ENCODE data around the gene ANO2.

DNA sequence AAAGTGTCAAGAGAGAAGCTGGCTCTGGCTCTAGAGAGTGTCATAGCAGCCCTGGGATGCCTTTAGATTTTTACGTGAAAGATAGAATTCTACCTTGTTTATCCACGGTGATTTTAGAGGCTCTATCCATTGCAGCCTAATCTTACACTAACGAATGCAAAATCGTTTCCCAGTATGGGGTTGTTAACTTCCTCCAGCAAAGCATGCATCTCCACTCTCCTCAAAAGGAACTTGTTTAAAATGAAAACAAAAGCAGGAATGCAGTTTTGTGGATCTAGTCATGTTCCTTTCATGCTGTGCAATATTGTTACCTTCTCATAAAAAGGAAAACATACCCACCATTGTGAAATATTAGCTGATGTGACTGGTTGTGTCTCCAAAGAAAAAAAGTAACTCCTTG lies 88.4 kb downstream of the ANO2 start:
- TF ChIP-seq GATA2 (IDR thresholded peaks at IDR 0.05; ENCODE audit: low read depth, low read length), result no peak
- TF ChIP-seq GATA3 (IDR thresholded peaks at IDR 0.05; ENCODE audit: low read depth, low read length), result no peak
